Measurements from ENCODE around the gene FA2H.

Gene FA2H

GRCh38 chr16:74759564-74759963 is 15.1 kb downstream of the FA2H start:
- no peak for DNase-seq (ENCODE audit: low read depth)
- no peak for TF ChIP-seq CTCF (IDR thresholded peaks at IDR 0.05; ENCODE audit: insufficient read depth, low read depth, low read length, missing control alignments)
- no peak overlapping the region for H3K4me3 ChIP-seq (ENCODE audit: low read length)

DNA sequence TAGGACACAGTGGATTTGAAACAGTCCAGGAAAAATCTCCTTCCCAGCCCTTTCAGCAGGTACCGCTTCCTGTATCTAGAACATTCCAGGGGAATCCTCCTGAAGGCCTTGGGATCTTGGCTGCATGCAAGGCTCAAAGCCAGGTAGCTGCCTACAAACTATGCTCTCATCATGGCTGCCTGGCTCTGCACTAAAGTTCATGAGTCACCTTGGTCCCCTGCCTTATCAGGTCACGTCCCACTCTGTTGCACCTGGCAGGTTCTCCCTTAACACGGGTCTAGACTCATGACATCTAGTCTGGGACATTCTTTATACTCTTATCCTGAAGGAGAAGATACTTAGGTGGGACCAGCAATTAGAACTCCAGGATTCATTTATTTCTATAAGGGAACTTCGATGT is 15.8 kb downstream of the FA2H start:
- H3K4me3 ChIP-seq (ENCODE audit: low read length), result no peak overlapping the region
- no peak for DNase-seq (ENCODE audit: low read depth)
- no peak for TF ChIP-seq CTCF (IDR thresholded peaks at IDR 0.05; ENCODE audit: insufficient read depth, low read depth, low read length, missing control alignments)

DNA sequence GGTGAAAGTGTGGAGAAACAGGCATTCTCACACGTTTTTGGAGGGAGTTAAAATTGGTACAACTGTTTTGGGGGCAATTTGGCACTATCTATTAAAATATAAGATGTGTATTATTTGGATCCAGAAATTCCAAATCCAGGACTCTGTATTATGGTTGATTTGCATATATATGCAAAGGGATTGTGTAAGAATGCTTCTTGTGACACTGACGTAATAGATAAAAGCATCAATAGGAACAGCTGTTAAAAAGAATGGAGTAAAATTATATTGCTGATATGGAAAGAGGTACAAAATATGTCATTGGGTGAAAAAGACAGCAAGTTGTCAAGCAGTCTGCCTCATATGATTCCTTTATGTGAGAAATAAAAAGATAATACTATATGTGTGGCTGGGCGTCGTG is 17.3 kb downstream of the FA2H start:
- TF ChIP-seq CTCF (IDR thresholded peaks at IDR 0.05; ENCODE audit: insufficient read depth, low read depth, low read length, missing control alignments), result no peak
- H3K4me3 ChIP-seq (ENCODE audit: low read length), result no peak overlapping the region
- DNase-seq (ENCODE audit: low read depth), result no peak

- no peak for DNase-seq (ENCODE audit: low read depth)
- no peak overlapping the region for H3K4me3 ChIP-seq (ENCODE audit: low read length)
- TF ChIP-seq CTCF (IDR thresholded peaks at IDR 0.05; ENCODE audit: insufficient read depth, low read depth, low read length, missing control alignments), result no peak
Observed at GRCh38 chr16:74756203-74756602, 18.4 kb downstream of the FA2H start.

DNA sequence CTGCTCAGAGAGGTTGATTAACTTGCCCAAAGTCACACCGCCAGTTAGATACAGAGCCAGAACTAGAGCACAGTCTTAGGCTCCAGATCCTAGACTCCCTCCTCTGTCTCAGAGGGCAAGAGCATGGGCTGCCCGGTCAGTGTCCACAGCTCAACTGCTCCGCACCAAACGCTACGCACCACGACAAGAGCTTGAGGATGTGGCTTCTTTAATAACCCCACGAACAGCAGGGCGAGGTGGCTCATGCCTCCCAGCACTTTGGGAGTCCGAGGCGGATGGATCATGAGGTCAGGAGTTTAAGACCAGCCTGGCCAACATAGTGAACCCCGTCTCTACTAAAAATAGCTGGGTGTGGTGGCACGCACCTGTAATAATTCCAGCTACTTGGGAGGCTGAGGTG is 21.4 kb downstream of the FA2H start:
- H3K4me3 ChIP-seq (ENCODE audit: low read length), result no peak overlapping the region

DNA sequence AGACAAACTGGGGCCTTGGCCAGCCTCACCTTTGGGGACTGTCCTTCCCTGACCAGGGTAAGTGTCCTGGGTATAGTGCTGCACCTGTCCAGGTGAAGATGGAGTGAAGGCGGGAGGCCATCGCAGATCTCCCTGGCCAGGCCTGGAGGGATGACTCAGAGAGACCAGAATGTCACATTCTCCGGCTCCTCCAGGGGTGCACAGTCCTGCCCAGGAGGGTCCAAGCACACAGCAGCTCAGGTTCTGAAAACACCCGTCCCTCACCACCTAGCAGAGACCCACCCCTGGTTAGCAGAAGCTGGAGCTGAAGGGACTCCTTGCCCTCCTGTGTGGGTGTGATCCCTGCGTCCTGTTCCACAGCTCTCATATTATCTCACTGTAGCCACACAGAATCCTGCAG is 21.9 kb downstream of the FA2H start:
- H3K4me3 ChIP-seq (ENCODE audit: low read length), result no peak overlapping the region
- DNase-seq (ENCODE audit: low read depth), result no peak
- TF ChIP-seq CTCF (IDR thresholded peaks at IDR 0.05; ENCODE audit: insufficient read depth, low read depth, low read length, missing control alignments), result no peak

More for the DNA sequence above, 21.4 kb downstream of the FA2H start:
- DNase-seq (ENCODE audit: low read depth), result no peak
- no peak for TF ChIP-seq CTCF (IDR thresholded peaks at IDR 0.05; ENCODE audit: insufficient read depth, low read depth, low read length, missing control alignments)

DNA sequence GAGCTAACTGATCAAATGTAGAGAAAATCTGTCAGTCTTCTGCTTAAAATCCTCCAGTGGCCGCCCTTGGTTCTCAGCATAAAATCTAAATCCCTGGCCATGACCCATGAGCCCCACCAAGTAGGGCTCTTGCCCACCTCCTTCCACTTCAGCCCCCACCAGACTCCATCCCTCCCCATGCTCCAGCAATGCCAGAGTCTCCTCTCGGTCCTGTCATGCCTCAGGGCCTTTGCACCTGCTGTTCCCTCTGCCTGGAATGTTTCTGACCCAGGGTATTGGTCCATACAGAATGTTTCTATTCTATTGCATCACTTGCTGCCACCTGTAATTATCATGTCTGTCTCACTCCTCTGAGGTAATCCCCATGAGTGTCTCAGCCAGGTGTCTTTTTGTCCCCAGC is 22.4 kb downstream of the FA2H start:
- no peak for DNase-seq (ENCODE audit: low read depth)
- TF ChIP-seq CTCF (IDR thresholded peaks at IDR 0.05; ENCODE audit: insufficient read depth, low read depth, low read length, missing control alignments), result no peak
- H3K4me3 ChIP-seq (ENCODE audit: low read length), result no peak overlapping the region
